Glomerular visceral epithelial cell (primary cell): ENCODE data around the gene CDK9.
"Not testable (repeated sequence)": the region's sequence is repeated elsewhere in the genome, so short reads cannot be mapped to it uniquely, and the experiment has no call there.

Experiments used
- DNase-seq: peaks from one replicate; pipeline ENCODE4 v3.0.0-alpha.2; 2016; ENCODE audit errors: extremely low spot score

CDK9 gene

DNA sequence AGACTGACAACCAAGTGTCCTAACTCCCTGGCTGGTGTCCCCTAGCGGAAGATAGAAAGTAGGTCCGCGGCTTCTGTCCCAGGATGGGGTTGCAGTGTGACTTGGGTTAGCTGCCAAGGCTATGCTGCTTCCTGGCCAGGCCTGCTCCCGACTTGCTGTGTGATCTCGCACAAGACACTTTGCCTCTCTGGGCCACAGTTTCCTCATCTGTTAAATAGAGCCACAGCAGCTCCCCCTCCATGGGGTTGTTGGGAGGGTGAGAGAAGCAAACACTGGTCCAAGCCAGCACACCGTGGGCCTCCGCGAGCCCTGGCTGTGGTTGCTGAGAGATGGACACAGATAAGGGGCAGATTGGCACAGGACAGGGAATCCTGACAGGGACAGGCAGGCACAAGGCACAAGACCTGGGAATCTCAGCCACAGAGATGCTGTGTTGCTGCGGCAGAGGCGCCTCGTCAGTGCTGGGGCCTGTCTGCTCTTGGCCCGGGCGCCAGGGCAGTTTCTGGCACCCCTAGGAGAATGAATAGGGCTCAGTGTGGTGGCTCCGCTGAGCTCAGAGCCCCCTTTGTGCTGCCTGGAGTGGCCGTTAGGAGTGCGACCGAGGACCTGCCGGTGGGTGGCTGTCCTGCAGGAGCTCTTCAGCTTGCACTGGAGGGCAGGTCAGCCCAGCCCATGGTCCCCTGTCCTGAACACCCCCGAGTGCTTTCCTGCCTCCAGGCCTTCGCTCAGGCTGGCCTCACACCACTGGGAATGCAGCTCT is 5.5 kb upstream of the CDK9 start:
- DNase-seq: no peak

- not testable (repeated sequence) for DNase-seq
Observed at GRCh38 chr9:127780909-127781308, 4.9 kb upstream of the CDK9 start.

- no peak for DNase-seq
Observed at GRCh38 chr9:127781806-127782205, 4.0 kb upstream of the CDK9 start.

DNA sequence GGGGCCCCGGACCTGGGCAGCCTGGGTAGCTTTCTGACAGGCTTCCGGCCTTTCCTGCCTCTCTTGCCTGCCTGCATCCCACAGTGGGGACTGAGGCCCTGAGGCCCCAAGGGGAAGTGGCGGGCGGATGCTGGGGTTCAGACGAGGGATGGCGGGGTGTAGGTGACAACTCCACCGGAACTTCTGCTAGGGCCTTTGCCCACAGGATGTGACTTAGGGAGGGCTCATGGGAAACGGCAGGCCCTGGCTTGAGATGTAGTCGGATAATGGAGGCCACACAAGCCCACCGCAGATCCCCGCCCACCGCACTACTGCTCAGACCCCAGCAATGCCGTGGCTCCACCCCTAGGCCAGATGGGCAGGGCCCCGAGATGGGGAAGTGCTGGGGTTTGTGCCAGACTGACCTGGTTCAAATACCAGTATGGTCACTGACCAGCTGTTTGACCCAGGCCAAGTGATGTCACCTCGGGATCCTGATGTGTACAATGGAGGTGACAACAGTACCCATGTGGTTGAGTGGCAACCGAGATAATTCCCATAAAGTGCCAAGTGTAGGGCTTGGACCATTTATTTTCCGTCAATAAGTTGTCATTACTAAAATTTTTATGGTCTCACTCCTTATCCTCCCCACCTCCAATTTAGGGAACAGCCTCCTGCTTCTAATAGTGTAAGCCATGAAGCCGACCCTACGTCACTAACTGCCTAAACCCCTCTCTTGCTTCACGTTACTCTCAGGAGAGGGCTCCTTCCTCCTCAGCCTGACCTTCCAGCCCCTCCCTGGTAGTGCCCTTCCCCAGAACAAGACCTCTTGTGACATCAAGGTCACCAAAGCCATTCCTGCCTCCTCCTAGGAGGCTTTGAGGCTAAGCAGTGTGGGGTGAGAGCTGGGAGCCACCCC is 2.5 kb upstream of the CDK9 start:
- DNase-seq: no peak

DNA sequence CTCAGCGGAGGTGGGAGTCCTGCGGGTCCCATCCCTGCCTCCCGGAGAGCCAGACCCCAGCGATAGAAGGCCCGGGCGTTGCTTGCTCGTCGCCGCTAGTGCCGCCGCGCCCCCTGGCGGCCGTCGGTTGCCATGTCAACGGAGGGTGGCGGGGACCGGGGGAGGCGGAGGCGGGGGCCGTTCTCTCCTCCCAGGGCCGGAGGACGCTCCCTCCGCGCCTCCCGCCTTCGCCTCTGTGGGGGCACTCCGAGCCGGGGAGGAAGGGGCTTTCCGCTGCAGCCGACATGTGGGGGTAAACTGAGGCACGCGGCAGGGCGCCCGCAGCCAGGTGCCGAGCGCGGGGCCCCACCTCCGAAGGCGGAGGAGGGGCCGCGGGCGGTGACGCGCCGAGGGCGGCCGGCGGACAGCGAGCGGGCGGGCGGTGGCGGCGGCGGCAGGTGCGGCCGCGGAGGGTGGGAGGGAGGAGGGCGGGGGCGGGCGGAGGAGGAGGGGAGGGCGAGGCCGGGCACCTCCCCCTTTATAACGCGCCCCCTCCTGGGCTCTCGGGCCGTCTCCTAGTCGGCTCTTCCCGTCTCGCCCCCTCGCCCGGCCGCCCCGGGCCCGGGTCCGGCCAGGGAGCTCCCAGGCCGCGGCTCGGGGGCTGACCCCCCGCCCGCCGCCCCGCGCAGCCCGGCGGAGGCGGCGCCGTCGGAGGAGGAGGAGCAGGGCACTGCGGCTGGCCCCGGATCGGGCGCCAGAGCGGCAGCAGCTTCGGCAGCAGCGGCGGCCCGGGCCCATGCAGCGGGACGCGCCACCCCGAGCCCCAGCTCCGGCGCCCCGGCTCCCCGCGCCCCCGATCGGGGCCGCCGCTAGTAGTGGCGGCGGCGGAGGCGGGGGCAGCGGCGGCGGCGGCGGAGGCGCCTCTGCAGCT is 556 bp upstream of the CDK9 start:
- DNase-seq: peak; percentile 84

DNA sequence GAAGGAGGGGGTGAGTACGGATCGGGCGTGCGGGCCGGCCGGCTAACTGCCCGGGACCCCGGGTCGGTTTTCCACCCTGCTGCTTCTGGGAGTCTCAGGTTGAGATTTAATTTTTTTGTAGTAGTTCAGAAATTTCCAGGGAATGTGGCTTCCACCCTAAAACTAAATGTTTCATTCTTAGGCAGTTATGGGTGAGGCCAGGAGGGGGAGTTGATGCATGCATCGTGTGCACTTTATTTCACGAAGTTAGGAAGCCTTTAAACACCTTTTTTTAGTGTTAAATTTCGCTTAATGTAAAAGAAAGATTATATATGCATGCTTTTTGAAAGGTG is 905 bp downstream of the CDK9 start:
- no peak for DNase-seq

GRCh38 chr9:127788337-127789011 is 2.6 kb downstream of the CDK9 start:
- DNase-seq: no peak

GRCh38 chr9:127789179-127789578 is 3.3 kb downstream of the CDK9 start:
- DNase-seq: no peak

GRCh38 chr9:127790094-127790855 is 4.4 kb downstream of the CDK9 start:
- DNase-seq: no peak

GRCh38 chr9:127791085-127791484 is 5.3 kb downstream of the CDK9 start:
- no peak for DNase-seq

DNA sequence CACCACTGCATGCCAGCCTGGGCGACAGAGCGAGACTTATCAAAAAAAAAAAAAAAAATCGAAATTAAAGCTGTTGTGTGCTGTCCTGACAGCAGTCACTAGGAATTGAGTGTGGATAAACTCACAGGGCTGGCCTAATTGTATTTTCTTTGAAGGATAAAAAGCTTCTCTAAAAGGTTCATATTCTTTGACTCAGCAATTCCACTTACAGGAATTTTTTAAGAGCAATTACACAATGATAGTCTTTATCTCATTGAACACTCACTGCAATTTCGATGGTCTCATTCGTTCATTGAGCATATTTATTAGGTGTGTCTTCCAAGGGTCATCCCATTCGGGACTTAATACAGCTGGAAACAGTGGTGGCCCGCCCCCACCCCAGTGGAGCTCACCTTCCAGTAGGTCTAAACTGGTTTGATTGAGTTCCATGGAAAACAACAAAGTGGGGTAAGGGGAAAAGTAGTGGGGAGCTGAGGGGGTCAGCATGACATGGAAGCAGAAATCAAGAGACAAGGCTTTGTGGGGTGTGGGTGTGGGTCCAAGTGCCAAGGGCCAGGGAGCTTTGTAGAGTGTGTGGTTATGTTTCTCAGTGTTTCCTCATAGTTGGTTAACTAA is 6.7 kb downstream of the CDK9 start:
- no peak for DNase-seq

GRCh38 chr9:127793093-127793708 is 7.4 kb downstream of the CDK9 start:
- no peak for DNase-seq

- no peak for DNase-seq
Observed at GRCh38 chr9:127794001-127794791, 8.4 kb downstream of the CDK9 start.

DNA sequence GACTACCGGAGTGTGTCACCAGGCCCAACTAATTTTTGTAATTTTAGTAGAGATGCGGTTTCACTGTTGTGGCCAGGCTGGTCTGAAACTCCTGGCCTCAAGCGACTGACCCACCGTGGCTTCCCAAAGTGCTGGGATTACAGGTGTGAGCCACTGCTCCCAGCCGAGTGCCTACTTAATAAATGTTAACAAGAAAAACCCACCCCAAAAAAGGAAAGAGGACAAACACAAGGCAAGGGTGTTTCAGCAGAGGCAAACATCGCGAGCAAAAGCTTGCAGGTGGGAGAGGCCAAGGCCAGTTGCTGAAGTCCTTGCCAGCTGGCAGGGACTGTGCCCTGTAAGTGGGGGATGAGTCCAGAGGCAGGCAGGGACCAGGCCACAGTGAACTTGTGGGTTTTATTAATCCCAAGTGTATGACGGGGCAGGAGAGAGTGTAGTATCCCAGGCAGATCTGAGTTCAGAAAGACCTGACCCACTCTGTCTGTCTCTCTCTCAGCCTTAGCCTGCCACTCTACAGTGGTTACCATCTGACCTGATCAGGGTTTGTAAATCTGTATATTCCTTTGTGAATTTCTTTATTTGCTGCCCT is 10.5 kb downstream of the CDK9 start:
- DNase-seq: peak; percentile 28

DNA sequence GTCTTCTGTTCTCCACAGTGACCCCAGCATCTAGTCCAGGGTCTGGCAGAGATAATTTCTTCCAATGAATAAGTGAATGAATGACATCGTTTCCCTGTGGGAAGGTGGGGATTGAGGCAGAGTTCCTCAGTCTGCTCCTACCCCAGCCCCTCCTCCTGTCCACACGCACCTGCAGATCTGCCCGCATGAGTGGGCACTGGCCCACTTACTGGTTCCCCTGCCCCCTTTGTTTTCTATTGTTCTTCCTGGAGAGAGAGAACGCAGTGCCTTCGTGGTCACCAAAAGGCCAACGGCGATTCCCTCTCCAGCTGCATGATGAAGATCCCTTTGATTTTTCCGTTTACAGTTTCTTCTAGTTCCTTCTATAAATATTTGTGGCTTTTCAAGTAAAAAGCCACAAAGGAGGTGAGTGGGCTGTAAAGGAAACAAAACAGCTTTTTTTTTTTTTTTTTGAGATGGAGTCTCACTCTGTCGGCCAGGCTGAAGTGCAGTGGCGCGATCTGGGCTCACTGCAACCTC is 11.1 kb downstream of the CDK9 start:
- DNase-seq: peak; percentile 66

GRCh38 chr9:127801955-127802575 is 16.2 kb downstream of the CDK9 start:
- no peak for DNase-seq

DNA sequence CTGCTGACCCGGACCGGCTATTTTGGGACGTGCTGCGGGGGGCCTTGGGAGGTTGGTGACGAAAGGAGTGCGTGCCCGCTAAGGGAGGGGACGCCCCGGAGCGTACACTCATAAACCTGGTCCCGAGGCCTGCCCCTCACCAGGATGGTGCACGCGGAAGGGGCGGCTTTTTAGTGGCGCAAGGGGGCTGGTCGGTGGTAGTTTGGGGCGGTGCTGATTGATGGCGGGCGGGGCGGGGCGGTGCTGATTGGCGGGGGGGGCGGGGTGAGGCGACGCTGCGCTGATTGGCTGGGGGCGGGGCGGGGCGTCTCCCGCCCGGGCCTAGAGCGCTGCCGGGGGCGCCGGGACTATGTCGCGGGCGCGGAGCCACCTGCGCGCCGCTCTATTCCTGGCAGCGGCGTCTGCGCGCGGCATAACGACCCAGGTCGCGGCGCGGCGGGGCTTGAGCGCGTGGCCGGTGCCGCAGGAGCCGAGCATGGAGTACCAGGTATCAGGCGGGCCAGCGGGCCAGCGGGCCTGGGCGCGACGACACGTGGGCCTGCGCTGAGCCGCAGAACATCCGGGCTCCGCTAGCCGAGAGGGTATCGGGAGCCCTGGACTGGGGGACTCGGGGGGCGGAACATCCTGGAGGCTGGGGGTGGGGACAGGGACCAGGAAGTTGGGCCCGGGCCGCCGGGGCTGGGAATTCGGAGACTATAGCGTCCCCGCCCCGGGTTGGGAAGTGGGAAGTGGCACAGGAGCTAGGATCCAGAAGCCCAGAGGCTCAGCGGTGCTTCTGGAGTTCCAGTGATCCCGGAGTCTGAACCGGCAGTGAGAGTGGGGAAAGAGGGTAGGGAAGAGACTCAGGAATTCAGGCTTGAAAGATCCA is 17.0 kb downstream of the CDK9 start, which contains the start of gene FPGS:
Gene FPGS (plus strand): TSS at position 307 of the 868 bp plus-strand sequence. CDS start 43 bp downstream, at position 350.
- DNase-seq: peak; percentile 91
